CD4-positive, alpha-beta T cell treated with Interleukin-15 for 1 hour (primary cell): Measurements from ENCODE around the gene CUEDC1.

Source experiments
- DNase-seq: peaks from one replicate; pipeline ENCODE4 v3.0.0-alpha.2; 2020

The CUEDC1 gene

DNA sequence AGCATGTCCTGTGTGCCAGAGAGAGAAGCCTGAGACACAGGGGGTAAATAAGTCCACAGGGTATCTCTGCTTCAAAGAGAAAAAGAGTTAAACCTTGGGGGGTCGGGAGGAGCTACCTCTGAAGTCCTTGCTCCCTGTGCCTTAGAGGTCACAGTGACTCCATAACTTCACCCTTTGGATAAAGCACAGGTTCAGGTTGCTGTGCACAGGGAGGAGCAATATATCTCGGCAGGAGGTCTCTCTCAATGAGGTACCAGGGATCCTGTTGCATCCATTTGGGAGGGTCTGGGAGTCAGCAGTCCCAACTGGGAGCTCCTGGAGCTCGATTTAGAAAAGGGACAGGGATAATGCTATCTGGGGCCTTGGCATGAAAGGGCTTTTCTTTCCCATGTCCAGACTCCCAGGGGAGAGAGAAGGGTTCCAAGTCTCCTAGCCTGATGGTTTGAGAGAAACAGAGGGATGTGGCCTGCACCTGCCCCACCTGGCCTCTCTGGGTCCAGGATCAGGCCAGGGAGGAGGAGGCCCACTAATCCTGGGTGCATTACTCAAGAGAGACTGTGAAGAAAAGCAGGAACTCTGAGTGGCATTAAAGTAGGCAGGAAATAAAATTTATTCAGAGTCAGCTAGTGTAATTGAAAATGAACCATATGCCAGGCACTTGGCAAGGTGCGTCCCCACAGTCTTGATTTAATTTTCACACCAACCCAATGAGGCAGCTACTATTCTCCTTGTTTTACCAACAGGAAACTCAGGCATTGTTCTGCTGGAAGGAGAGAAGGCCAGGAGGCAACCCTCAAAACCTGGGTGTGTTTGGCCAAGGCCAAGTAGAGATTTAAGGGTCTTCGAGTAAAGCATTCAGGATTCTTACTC is 40.7 kb downstream of the CUEDC1 start:
- DNase-seq = no peak

DNA sequence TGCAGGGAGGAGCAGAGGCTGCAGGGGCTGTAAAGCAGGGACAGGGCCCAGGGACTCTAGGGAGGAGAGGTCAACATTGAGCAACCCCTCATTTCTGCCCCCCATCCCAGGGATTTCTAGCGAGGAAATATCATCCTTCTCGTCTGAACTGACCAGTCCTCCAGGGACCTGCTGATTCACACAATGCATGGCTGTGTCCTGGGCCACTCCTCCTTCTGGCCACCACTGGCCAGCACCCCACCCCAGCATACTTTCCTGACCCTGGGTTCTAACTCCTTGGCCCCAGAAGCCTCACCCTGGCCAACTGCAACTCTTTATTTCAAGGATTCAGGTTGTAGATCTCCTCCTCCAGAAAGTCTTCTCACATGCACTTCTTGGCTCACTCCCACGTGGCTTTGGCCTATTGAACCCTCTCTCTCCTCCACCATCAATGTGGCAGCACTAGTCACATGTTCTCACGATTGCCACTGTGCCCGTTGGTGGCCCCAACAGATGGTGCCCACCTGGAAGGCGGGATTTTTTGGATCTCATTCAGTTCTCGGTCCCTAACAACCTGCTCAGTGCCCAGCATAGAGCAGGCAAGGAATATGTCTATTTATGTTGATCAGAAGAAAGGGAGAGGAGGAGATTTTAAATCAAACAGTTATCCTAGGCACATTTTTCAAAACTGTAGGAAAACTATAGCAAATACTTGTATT is 41.5 kb downstream of the CUEDC1 start:
- no peak for DNase-seq

DNA sequence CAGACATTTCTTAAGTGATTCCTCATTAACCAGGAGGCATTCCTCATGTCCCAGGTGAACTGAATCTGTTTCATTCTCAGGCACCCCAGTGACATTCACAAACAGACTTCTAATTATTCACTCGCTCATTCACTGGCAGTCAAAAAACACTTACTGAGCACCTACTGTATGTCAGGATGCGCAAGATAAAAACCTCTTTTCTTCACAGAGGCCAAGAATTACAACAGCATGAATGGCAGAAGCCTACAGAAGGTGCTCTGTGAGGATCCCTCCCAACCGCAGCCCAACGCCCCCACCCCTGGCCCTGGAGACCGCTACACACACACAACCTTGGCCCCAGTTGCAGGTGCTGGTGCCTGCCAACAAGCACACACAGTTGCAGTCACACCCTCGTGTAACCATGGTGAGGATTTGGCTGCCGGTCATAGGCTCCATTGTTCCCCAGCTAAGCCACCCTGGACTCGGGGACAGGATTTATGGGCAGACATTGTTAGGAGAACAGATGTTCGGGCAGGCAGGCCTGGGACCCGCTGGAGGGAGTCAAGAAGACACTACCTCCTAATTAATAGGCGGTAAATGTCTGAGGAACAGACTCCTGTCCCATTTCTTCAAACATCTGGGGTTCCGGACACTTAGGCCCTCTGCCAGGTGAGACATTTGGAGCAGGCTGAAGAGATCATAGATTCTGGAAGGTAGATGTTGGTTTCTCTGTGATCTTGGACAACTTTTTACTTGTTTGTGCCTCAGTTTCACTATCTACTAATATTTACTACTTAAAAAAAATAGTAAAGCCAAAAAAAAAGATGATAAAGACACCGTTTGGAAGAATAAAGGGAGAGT is 43.2 kb downstream of the CUEDC1 start:
- no peak for DNase-seq

DNA sequence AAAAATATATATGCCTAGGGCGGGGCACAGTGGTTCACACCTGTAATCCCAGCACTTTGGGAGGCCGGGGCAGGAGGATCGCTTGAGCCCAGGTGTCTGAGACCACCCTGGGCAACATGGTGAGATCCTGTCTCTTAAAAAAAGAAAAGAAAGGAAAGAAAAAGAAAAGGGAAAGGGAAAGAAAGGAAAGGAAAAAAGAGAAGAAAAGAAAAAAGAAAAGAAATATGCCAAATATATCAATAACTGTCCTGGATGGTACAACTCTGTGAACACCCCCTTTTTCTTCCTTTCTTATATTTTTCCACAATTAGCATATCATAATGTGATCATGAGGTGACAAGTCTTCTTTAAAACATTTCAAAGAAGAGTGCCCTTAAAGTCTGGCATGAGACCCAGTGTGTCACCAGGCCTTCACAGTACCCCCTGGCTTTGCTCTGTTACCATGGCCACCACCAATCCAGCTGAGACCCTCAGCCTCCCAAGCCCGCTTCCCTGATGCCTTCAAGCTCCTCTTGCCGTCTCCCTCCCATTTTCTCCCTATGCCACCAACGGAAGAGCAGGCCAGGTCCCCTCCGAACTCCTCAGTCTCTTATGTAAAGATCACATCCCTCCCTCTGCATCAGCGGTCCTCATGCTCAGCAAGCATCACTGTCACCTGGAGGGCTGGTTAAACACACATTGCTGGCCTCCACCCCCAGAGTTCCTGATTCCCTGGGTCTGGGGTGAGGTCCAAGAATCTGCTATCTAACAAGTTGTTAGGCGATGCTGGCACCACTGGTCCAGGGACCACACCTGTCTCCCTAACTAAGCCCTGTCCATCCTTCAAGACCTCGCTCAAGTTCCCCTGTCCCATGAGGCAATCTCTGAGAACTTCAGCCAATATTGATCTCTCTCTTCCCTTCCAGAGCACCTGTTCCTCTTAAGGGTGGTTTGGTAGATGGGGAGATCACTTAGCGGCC is 44.5 kb downstream of the CUEDC1 start:
- DNase-seq = no peak

DNA sequence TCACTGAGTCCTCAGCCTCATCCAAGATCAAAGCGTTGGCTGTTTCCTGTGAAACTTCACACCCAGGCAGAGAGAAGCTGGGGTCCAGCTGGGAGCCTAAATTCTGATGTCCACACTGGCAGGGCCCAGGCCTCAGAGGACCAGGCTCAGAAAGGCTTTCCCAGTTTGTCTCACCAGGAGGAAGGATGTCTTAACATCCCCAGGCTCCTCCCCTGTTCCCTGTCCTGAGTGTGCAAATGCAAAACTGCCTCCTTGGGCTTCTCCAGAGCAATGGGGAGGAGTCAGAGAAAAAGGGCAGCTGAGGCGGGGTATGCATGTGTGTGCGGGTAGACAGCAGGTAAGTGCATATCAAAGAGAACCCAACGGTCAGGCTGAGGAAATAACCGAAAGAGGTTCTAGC is 45.7 kb downstream of the CUEDC1 start:
- DNase-seq = no peak

DNA sequence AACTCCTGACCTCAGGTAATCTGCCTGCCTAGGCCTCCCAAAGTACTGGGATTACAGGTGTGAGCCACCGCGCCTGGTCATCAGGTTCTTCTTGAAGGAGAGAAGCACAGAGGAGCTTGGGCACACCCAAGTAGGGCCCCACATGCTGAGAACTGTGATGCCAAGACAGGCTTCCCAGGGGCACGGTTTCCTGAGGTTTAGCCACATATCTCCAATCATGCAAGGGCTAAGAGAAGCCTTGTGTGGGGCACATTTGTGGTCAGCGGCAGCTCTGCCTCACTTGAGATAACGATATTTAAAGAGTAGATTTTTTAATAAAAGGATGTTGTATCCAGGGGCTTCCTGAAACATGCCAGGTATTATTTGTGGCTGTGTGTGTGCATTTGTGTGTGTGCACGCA is 46.9 kb downstream of the CUEDC1 start:
- DNase-seq = no peak

DNA sequence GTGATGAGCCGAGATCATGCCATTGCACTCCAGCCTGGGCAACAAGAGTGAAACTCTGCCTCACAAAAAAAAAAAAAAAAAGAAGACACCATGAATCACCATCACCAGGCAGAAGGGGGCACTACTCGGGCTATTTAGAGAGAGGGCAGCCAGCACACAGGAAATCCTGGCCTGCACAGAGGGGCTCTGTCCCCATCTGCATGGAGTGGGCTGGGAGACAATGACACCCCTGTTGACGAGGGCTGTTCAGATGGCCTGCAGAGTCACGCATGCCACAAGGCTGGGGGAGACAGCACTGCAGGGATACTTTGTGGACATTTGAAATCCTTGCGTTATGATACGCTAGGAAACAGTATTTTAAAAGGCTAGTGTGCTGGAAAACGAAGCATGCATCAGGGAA is 48.3 kb downstream of the CUEDC1 start:
- DNase-seq = no peak

DNA sequence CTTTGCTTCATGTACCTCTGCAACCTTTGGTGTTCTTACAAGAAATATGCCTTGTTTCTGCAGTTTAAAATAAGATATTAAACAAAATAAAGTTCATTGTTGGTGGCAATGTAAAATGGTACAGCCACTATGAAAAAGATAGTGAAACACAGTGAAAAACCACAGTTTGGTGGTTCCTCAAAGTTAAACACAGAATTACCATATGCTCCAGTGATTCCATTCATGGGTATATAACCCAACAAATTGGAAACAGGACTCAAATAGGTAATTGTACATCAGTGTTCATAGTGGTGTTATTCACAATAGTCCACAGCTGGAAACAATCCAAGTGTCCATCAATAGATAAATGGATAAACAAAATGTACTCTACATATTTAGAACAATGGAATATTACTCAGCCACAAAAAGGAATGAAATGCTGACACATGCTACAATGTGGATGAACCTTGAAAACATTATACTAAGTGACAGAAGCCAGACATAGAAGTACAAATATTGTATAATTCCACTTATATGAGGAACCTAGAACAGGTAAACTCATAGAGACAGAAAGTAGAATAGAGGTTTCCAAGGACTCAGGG is 49.2 kb downstream of the CUEDC1 start:
- DNase-seq = no peak

DNA sequence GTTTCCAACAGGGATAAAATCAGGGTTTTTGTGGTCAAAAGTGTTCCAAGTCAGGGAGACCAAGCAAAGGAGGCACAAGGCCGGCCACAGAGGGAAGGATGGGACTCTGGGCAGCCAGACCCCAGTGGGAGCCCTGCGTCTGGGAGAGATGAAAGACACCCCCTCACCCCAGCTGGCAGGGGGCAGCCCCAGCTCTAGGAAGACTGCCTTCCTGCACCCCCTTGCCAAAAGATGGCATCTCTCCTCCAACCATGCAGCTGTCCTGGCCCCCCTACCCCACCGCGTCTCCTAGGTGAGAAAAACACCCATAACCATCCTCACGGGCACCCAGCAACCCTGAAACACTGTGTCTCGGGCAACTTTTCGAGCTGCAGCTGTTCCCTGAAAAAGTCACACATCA is 51.3 kb downstream of the CUEDC1 start:
- DNase-seq = no peak

DNA sequence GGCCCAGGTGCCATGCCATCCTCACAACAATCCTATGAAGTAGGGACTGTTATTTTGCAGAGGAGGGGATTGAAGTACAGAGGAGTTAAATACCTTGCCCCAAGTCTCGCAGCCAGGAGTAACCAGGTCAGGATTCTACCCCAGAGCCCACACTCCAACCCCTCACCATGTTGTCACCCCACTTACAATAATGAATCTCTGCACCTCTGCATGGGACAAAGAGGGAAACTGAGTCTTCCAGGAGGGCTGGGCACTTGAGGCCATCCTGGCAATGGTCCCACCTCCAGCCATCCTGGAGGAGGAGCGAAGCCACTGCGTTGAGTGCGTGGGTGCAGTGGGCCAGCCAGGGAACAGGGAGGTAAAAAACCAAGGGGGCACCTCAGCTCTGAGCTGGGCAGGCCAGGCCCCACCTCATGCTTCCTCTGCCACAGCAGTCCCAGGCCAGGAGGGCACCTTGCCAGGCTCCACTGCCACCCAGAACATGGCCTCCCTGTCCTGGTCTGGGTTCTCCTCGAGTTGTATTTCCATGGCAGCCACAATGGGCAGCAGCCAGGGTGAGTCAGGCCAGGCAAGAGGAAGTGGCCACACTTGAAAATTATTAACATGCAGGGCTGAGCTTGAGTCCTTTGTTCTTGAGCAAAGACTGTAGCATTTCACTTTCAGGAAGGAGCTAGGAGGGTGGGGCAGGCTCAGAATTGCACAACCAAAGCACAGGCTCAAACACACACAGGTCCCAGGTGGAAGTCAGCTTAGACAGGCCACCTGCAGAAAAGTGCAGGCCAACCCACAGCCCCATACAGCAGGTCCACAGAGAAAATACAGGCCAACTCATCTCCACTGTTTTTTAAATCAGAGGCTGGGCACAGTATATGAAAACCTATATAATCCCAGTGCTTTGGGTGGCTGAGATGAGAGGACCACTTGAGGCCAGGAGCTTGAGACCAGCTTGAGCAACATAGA is 52.1 kb downstream of the CUEDC1 start:
- DNase-seq = peak; percentile 69

DNA sequence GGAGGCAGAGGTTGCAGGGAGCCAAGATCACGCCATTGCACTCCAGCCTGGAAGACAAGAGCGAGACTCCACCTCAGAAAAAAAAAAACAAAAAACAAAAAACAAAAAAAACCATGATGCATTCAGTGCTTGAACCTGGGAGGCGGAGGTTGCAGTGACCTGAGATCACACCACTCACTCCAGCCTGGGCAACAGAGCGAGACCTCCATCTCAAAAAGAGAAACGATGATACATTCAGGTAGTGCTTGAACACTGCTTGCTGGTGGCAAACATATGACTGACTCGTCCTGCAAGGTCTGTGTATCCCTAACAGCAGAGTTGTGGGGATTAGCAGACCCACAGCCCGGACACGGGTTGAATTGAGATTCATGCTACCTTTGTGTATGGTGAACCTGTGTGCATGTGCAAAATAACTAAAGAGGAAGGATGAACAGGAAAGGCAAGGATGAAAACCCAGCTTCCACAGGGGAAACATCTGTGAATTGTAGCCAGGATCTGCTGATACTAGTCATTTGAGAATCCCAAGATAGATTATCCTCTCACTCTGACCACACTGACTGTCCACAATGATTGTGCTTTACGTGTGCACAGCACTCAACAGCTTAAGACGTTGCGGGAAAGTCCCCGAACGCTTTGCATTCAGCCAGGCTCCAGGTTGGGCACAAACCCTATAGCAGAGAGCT is 53.0 kb downstream of the CUEDC1 start:
- DNase-seq = no peak

DNA sequence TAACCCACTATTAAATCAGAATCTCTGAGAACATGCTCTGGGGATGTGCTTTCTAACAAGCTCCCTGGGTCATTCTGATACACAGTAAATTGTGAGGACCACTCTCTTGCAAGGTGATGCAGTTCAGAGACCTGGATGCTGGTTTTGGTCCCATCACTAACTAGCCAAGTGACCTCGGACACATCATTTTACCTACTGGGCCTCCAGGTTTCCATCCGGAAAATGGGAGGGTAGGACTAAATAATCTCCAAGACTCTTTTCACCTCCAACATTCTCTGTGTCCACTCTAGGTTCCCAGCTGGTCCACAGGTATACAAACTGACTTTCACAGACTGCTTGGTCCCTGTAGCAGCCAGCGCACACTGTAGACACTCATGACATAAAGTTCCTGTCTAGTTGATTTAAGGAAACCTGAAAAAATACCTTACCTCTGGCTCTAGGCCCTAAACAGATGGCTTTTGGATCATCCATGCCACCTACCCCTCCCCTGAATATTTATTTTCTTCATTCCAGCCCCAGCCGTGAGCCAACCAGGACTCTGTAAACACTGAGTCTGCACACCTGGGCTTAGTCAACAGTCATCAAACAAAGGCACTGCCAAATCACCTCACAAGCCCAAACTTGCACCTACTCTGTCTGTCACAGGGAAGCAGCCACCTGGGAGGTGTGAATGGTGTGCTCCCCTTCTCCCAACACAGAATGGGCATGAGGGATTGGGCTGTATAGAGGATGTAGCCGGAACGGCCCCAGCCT is 54.0 kb downstream of the CUEDC1 start:
- no peak for DNase-seq

DNA sequence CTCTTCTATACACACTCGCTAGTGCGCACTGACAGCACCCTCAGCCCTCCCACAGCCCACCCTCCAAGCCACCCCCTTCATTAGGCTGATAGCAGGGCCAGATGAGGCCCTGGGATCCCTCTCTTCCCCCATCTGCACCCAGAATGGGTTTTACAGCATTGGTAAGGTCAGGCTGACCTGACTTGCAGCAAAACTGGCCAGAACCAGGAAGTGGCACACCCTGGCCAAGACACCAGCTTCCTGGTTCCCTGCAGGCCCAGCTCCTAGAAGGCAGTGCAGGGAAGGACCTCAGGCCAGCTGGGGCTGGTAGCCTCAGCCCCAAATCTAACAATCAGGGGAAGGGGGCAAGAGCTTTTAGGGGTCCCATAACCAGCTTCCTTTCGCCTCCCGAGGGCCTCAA is 55.4 kb downstream of the CUEDC1 start:
- DNase-seq = peak; percentile 53

DNA sequence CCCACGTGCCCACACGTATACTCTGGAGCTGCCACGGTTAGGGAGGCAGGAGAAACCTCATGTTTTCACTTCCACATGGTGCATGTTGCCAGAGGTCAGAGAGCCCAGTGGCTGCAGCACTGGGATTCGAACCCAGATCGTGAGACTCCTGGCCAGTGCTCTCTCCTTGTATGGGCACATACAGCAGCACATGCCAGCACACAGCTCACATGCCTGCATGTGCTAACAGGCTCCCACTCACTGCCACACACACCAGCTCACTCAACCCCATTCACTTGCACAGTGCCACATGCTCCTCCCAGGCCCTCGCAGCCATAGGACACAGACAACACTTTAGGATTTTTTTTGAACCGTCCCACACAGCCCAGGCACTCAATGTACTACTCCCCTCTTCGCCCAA is 55.8 kb downstream of the CUEDC1 start:
- no peak for DNase-seq

DNA sequence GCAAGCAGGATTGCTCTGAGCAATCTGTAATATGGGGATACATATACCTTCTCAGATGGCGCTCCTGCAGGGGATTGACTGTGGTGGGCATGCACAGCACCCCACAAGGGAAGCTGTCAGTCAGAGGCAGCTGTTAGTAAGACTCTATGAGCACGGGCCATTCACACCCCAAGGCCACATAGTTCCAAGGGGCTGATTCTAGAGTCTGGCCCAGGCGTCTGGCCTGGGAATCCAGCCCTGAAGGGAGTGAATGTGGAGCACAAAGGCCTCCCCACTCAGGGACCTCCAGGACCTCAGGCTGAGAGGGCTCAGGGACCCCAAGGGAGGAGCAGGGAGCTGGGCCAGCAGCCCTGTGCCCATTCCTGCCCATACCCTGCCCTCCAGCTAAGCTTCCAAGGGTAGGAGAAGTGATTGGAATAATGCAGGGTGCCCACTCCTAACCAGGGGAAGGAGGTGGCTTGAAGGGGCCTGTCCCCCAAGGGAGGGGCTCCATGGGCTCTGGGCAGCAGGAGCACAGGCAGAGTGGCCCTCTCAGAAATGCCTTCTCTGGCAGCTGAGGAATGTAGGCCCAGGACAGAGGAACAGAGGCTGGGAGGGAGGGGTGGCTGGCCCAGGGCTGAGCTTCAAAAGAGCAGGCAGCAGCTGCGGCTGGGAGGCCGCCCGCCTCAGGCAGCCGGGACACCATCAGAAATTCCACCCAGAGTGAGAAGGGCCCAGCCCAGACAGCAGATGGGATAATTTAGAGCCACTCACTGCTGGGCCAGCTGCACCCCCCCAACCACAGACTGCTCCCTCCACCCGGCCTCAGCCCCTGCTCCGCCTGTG is 56.5 kb downstream of the CUEDC1 start:
- DNase-seq = no peak

DNA sequence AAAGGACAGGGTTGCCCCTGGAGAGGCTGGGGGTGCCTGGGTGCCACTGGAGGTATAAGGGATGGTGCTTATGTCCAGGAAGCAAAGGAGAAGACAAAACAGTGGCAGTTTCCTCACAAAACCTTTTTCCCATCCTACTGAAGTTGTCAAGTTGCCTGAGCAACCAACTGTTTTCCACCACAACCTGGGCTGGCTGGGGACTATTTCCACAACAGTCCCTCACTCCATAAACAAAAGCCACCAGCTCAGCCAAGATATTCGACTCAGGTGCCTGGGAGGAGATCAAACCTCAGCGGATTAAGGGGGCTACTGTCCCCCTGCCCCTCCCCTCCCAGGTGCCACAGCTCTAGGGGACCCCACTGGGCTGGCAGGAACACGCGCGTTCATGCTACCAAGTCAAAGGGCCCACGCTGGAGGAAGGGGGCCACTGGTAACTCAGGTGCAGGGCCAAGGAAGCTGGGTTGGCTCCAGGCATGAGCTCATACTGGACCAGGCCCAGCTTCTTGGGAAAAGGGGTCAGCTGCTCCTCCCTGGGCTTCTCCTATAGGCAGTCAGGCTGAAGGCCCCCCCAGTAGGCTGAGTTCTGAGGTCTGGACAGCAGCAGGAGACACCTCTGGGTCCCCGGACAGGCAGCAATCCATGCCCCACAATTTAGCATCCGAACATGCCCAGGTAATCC is 59.7 kb downstream of the CUEDC1 start:
- no peak for DNase-seq

DNA sequence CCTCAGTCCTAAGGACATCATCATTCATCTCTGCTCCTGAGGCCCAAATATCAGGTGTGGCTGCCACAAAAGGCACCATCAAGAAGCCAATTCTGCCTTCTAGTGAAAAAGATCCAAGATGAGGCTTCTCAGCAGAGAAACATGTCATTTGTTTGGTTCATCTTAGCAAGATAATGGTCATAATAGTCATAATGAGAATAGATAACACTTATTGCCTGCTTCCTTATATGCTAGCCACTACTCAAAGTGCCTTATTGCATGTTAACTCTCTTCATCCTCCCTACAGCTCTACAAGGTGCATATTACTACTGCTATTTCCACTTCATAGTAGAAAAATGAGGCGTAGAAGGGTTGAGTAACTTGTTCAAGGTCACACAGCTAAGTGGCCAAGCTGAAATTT is 60.4 kb downstream of the CUEDC1 start:
- DNase-seq = no peak
